Measurements from ENCODE around the gene ZNF385C. TPM values are rescaled to one million over a fixed set of nuclear protein-coding genes. Genes with fewer than 3 reads are reported as not detected.
"Not testable (repeated sequence)": the region's sequence is repeated elsewhere in the genome, so short reads cannot be mapped to it uniquely, and the experiment has no call there.

The ZNF385C gene
- total RNA-seq, 2 donors from 2014 or later = 0.34 to 0.40 TPM

GRCh38 chr17:42019509-42020404 is 78.5 kb downstream of the ZNF385C start, which contains the start of gene NKIRAS2:
Gene NKIRAS2 (plus strand): TSS chr17:42020090. CDS start chr17:42021578, 1,488 bp downstream.
- intact Hi-C loops (cut with DNase I, micrococcal nuclease) = no loop called here
- ATAC-seq = peak; percentile 72
- DNase-seq = peak; percentile 96

DNA sequence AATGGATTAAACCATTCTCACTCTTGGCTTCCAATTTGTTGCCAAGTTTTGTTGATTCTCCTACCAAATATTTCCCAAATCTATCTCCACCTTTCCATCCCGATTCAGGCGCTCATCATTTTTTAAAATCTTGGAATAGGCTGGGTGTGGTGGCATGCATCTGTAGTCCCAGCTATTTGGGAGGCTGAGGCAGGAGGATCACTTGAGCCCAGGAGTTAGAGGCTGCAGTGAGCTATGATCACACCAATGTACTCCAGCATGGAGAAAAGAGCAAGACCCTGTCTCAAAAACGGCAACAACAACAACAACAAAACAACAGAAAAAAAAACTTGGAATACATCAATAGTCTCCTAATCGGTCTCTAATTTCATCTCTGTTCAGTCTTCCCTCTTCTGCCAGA is 79.3 kb downstream of the ZNF385C start:
- DNase-seq (no peak), ATAC-seq (no peak)
- intact Hi-C loops (cut with DNase I, micrococcal nuclease) = no loop called here

DNA sequence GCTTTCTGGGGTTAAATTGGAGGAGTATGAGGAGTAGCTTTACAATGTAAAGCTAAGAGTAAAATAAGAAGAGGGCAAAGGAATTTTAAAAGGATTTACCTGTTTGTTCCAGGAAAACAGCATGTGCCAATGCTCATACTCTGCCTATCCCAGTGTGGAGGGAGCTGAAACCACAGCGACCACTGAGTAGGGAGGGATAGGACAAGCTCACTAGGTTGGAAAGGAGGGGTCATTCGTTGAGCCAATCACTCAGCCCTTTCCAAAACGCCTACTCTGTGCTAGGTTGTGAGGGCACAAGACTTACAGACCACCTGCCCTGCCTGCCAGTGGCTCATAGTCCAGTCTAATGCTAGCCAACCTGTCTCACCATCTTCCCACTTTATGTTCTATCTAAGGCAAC is 79.9 kb downstream of the ZNF385C start:
- DNase-seq = no peak
- ATAC-seq = no peak
- intact Hi-C loops (cut with DNase I, micrococcal nuclease) = no loop called here

DNA sequence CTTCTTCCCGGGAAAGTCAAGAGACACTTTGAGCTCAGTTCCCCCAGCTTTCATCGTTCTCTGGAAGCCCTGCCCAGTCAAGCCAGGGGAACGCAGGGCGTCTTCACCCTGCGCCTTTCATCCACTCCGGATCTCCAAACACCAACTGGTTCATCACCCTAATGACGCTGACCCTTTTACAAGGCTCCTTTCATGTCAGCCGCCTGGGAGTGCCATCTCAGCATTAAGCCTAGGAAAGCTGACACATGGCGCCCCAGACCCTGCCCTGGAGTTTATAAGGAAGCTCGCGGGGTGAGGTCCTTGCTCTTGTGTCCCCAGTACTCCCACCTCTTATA is 80.4 kb downstream of the ZNF385C start:
- peak in 1 of 2 donors; percentile 59 for DNase-seq
- ATAC-seq = peak; percentile 22
- intact Hi-C loops (cut with DNase I, micrococcal nuclease) = no loop called here

GRCh38 chr17:42016941-42017865 is 81.1 kb downstream of the ZNF385C start, which contains the start of gene DNAJC7:
Gene DNAJC7 (minus strand): TSS chr17:42017439. CDS start chr17:42017416, 23 bp downstream.
- ATAC-seq (peak; percentile 89), DNase-seq (peak; percentile 92 to 93)
- intact Hi-C loops (cut with DNase I, micrococcal nuclease) = no loop called here

DNA sequence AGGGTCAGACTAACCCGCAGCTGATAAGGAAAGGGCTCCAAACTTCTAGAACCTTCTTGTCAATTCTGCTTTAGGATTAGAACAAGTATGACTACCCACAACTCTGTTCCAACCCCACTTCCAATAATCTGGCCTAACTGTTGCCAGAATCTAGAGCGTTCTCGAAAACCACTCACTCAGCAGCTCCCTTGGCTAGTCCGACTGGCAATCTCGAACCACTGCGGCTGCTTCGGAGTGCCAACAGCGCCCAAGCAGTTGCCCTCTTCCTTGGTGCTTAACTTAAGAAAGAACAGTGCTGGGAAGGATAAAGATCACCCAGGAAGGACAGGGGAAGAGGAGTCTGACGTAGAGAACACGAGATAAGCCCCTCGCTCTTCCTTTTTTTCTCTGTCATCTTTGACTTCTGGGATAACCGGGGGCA is 81.9 kb downstream of the ZNF385C start:
- intact Hi-C loops (cut with DNase I, micrococcal nuclease) = no loop called here
- DNase-seq (peak in 1 of 2 donors; percentile 33), ATAC-seq (peak; percentile 26)

DNA sequence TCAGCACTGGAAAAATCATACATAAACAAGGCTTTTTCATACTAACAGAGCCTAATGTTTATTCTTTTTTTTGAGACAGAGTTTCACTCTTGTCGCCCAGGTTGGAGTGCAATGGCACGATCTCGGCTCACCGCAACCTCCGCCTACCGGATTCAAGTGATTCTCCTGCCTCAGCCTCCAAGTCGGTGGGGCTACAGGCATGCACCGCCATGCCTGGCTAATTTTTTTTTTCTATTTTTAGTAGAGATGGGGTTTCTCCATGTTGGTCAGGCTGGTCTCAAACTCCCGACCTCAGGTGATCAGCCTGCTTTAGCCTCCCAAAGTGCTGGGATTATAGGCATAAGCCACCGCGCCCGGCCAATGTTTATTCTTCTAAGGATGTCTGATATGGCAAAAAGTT is 84.5 kb downstream of the ZNF385C start:
- intact Hi-C loops (cut with DNase I, micrococcal nuclease); DNase-seq; ATAC-seq: not testable (repeated sequence)

- intact Hi-C loops (cut with DNase I, micrococcal nuclease); DNase-seq; ATAC-seq: not testable (repeated sequence)
Observed at GRCh38 chr17:42012363-42012762, 85.9 kb downstream of the ZNF385C start.

DNA sequence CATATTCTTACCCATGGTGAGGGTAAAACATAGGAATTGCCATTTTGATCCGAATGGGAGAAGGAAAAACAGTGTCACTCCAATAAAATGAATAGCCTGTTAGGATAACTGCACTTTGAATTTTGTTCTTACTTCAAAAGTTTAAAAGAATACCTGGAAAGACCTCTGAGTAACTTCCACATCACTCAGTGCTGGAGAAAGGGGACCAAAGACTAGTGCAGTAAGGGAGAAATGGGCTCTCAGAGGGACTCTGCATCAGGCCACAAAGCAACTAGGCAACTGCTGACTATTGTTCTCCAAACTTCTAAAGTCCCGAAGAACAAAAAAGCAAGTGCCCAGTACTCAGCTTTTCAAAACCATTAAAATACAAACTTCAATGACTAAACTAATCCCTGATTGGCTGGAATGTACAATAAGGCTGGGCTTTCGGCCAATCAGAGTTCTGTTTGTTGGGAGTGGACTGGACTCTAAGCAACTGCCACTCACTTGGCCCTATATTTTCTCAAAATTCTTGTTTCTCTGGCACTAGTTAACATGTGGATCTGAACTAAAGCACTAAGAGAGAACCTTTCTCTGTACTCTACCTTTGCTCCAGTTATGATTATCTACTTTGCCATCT is 87.3 kb downstream of the ZNF385C start:
- intact Hi-C loops (cut with DNase I, micrococcal nuclease) = no loop called here
- DNase-seq (no peak), ATAC-seq (no peak)

DNA sequence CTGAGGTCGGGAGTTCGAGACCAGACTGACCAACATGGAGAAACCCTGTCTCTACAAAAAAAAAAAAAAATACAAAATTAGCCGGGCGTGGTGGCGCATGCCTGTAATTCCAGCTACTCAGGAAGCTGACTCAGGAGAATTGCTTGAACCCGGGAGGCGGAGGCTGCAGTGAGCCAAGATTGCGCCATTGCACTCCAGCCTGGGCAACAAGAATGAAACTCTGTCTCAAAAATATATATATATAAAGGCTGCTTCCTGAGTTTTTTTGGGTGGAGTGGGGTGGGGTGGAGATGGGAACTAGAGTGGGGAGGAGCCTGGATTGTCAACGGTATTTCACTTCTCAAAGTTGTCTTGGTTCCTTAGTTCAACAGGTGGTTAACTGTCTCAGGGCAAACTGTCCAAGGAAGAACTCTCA is 88.0 kb downstream of the ZNF385C start:
- DNase-seq; intact Hi-C loops (cut with DNase I, micrococcal nuclease): not testable (repeated sequence)
- ATAC-seq = peak; percentile 31

DNA sequence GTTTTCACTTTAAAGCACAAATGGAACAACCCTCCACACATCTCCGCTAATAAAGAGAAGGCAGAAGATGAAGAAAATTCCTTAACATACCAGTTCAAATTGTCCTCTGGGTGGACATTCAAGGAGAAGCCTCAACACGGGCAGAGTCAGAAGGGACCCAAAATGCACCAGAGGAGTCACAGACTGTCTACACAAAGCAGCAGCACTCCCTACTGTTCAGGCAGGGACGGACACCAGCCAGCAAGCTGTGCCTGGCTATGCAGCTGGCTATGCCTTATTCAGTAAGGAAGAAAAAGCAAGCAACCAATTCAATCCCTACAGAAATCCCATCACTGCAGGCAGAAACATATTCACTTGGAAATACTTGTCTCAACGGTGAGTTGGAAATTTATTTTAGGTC is 89.1 kb downstream of the ZNF385C start:
- peak; percentile 64 for ATAC-seq
- intact Hi-C loops (cut with DNase I, micrococcal nuclease) = no loop called here

DNA sequence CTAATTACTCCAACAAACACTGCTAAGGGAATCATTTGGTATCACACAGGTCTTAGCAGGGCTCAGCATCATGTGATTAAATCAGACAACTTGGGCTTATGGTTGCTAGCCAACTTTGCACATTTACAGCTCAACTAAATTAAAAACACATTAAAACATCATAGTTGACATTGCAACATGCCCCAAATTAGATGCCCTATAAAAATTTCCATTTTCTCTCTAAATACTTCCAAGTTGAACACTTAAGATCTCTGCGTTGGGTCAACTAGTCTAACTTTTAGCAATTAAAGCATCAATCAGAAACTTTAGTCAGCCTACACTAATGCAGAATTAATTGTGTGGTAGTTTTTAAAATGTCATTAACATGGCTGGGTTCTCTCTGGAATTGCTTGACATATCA is 93.1 kb downstream of the ZNF385C start:
- intact Hi-C loops (cut with DNase I, micrococcal nuclease) = no loop called here
- no peak for DNase-seq
- no peak for ATAC-seq

More for the DNA sequence above, 89.1 kb downstream of the ZNF385C start:
- DNase-seq = no peak

GRCh38 chr17:42002792-42003301 is 95.4 kb downstream of the ZNF385C start:
- peak; percentile 71 for ATAC-seq
- intact Hi-C loops (cut with DNase I, micrococcal nuclease) = no loop called here
- no peak for DNase-seq

GRCh38 chr17:42002175-42002791 is 96.0 kb downstream of the ZNF385C start:
- intact Hi-C loops (cut with DNase I, micrococcal nuclease) = no loop called here
- no peak for DNase-seq
- ATAC-seq = no peak

- DNase-seq = no peak
- intact Hi-C loops (cut with DNase I, micrococcal nuclease) = no loop called here
- ATAC-seq = no peak
Observed at GRCh38 chr17:42001729-42002128, 96.5 kb downstream of the ZNF385C start.

DNA sequence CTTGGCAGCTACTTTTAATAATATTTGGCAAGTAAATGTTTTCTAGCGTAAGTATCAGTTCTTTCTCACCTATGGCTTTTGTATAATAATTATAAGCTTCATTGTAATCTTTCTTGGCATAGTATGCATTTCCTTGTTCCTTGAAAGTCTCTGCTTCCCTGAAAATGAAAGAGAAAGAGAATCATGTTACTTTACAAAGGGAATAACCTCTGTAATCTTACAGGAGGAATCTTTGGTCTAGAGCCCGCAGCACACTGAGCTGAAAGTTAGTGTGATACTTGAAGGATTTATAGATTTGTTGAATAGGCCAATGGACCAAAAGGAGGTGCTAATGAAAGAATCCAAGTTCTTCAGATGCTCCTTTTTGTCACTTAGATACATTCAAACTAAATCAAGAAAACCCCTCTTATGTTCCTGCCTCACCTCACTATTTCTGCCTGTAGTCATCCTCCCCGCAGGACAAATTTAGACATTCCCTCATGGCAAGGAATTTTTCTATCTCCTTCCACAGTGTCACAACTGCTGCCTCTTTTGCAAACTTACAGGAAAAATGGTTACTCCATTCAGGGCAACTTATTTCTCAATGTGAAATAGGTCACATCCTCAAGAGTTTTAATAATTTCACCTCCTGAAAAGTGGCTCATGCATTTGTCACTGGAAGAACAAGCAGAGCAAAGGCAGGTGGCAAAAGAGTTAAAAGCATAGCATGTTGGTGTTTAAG is 97.7 kb downstream of the ZNF385C start:
- peak; percentile 90 for ATAC-seq
- intact Hi-C loops (cut with DNase I, micrococcal nuclease) = no loop called here
- no peak for DNase-seq

DNA sequence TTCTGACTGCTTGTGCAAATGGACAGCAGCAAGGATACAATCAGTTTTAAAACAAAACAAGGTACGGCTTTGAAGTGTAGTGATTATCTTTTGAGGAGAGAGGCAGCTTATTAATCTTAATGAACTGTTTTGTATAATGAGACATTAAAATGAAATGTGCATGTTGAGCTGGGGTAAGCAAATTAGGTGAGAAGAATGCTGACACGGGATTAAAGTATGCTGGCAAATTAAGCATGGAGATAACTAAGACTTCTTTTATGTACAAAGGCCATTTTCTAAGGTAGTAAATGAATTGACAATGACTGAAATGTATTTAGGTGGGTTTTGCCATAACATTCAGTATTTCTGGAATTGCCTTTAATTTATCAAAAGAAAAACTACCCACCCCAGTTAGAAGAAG is 99.8 kb downstream of the ZNF385C start:
- intact Hi-C loops (cut with DNase I, micrococcal nuclease) = no loop called here
- ATAC-seq (no peak), DNase-seq (no peak)

DNA sequence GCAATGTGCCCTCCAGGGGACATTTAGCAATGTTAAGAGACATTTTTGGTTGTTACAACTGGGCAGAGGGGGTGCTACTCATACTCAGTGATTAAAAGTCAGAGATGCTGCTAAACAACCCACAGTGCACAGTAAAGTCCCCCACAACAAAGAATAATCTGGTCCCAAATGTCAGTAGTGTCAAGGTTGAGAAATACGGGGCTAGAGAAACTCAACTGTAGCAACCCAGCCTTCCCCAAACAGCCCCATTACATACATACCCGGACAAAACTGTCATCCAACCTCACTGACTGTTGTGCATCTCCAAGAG is 101.5 kb downstream of the ZNF385C start:
- intact Hi-C loops (cut with DNase I, micrococcal nuclease) = no loop called here
- ATAC-seq = no peak
- no peak for DNase-seq

All from left colon (tissue), 2 donors.